ENCODE results near the gene CC2D2B.

CC2D2B gene

GRCh38 chr10:96074776-96075175 is 167.0 kb downstream of the CC2D2B start:
- no peak overlapping the region for H3K4me2 ChIP-seq (ENCODE audit: low read length)
- no peaks in the 10 kb centered on the region for H3K9me3 ChIP-seq (ENCODE audit: control insufficient read depth, insufficient read depth, low read length)
- H3K79me2 ChIP-seq (ENCODE audit: control insufficient read depth, low read length) = no peaks in the 10 kb centered on the region
- H3K9me2 ChIP-seq (replicated peaks; ENCODE audit: control insufficient read depth, low read length) = no peaks in the 10 kb centered on the region
- H4K20me1 ChIP-seq (ENCODE audit: control insufficient read depth, insufficient read depth, low read depth, low read length) = no peaks in the 10 kb centered on the region
- H3K27ac ChIP-seq (ENCODE audit: low read depth, low read length) = no peak overlapping the region
- no peak overlapping the region for H3K4me3 ChIP-seq (ENCODE audit: low read length)
- H3F3A ChIP-seq (ENCODE audit: control insufficient read depth, insufficient read depth) = no peaks in the 10 kb centered on the region
- H3K4me1 ChIP-seq (ENCODE audit: control insufficient read depth, low read length) = no peaks in the 10 kb centered on the region
- no peaks in the 10 kb centered on the region for H3K27me3 ChIP-seq (ENCODE audit: control insufficient read depth, low read length)
- H3K36me3 ChIP-seq (ENCODE audit: control insufficient read depth, low read length) = no peaks in the 10 kb centered on the region
- TF ChIP-seq EZH2phosphoT487 (IDR thresholded peaks at IDR 0.05; ENCODE audit: borderline replicate concordance, low read length) = no peak

- Histone ChIP-seq H3K9me3 (ENCODE audit: control insufficient read depth, insufficient read depth, low read length) (no peaks in the 10 kb centered on the region), H3F3A (ENCODE audit: control insufficient read depth, insufficient read depth) (no peaks in the 10 kb centered on the region), H3K4me3 (ENCODE audit: low read length) (no peak overlapping the region), H3K27ac (ENCODE audit: low read depth, low read length) (no peak overlapping the region), H3K9me2 (replicated peaks; ENCODE audit: control insufficient read depth, low read length) (no peaks in the 10 kb centered on the region), H3K4me2 (ENCODE audit: low read length) (no peak overlapping the region), H3K36me3 (ENCODE audit: control insufficient read depth, low read length) (0 out of 2 replicates have a peak, but pooled peaks cover 3% of the 10 kb centered on the region), H4K20me1 (ENCODE audit: control insufficient read depth, insufficient read depth, low read depth, low read length) (no peaks in the 10 kb centered on the region), H3K79me2 (ENCODE audit: control insufficient read depth, low read length) (no peaks in the 10 kb centered on the region), H3K4me1 (ENCODE audit: control insufficient read depth, low read length) (no peaks in the 10 kb centered on the region), H3K27me3 (ENCODE audit: control insufficient read depth, low read length) (no peaks in the 10 kb centered on the region)
- no peak for TF ChIP-seq EZH2phosphoT487 (IDR thresholded peaks at IDR 0.05; ENCODE audit: borderline replicate concordance, low read length)
- TF ChIP-seq CTCF (IDR thresholded peaks at IDR 0.05; ENCODE audit: low read depth, low read length, poor library complexity, severe bottlenecking) = no peak
Observed at GRCh38 chr10:96075977-96076376, 168.2 kb downstream of the CC2D2B start.

GRCh38 chr10:96077156-96077555 is 169.4 kb downstream of the CC2D2B start:
- Histone ChIP-seq H3K27me3 (ENCODE audit: control insufficient read depth, low read length) (no peaks in the 10 kb centered on the region), H3K4me1 (ENCODE audit: control insufficient read depth, low read length) (no peaks in the 10 kb centered on the region), H3F3A (ENCODE audit: control insufficient read depth, insufficient read depth) (no peaks in the 10 kb centered on the region), H3K9me3 (ENCODE audit: control insufficient read depth, insufficient read depth, low read length) (no peaks in the 10 kb centered on the region), H4K20me1 (ENCODE audit: control insufficient read depth, insufficient read depth, low read depth, low read length) (no peaks in the 10 kb centered on the region), H3K4me2 (ENCODE audit: low read length) (no peak overlapping the region), H3K36me3 (ENCODE audit: control insufficient read depth, low read length) (0 out of 2 replicates have a peak, but pooled peaks cover 3% of the 10 kb centered on the region), H3K4me3 (ENCODE audit: low read length) (no peak overlapping the region), H3K27ac (ENCODE audit: low read depth, low read length) (no peak overlapping the region), H3K9me2 (replicated peaks; ENCODE audit: control insufficient read depth, low read length) (no peaks in the 10 kb centered on the region), H3K79me2 (ENCODE audit: control insufficient read depth, low read length) (no peaks in the 10 kb centered on the region)
- TF ChIP-seq CTCF (IDR thresholded peaks at IDR 0.05; ENCODE audit: low read depth, low read length, poor library complexity, severe bottlenecking) (no peak), EZH2phosphoT487 (IDR thresholded peaks at IDR 0.05; ENCODE audit: borderline replicate concordance, low read length) (no peak)

- Histone ChIP-seq H3K9me3 (ENCODE audit: control insufficient read depth, insufficient read depth, low read length) (no peaks in the 10 kb centered on the region), H3F3A (ENCODE audit: control insufficient read depth, insufficient read depth) (no peaks in the 10 kb centered on the region), H4K20me1 (ENCODE audit: control insufficient read depth, insufficient read depth, low read depth, low read length) (no peaks in the 10 kb centered on the region), H3K27ac (ENCODE audit: low read depth, low read length) (no peak overlapping the region), H3K27me3 (ENCODE audit: control insufficient read depth, low read length) (no peaks in the 10 kb centered on the region), H3K4me3 (ENCODE audit: low read length) (no peak overlapping the region), H3K9me2 (replicated peaks; ENCODE audit: control insufficient read depth, low read length) (no peaks in the 10 kb centered on the region), H3K4me1 (ENCODE audit: control insufficient read depth, low read length) (no peaks in the 10 kb centered on the region), H3K4me2 (ENCODE audit: low read length) (no peak overlapping the region), H3K79me2 (ENCODE audit: control insufficient read depth, low read length) (no peaks in the 10 kb centered on the region), H3K36me3 (ENCODE audit: control insufficient read depth, low read length) (0 out of 2 replicates have a peak, but pooled peaks cover 3% of the 10 kb centered on the region)
- TF ChIP-seq EZH2phosphoT487 (IDR thresholded peaks at IDR 0.05; ENCODE audit: borderline replicate concordance, low read length) (no peak), CTCF (IDR thresholded peaks at IDR 0.05; ENCODE audit: low read depth, low read length, poor library complexity, severe bottlenecking) (no peak)
Observed at GRCh38 chr10:96082153-96082552, 174.4 kb downstream of the CC2D2B start.

Measured in DOHH2 (cell line).